NCI-H345 treated with DMSO at 0.1 percent for 48 hours (cell line): ENCODE measurements around the gene SLC22A2.

ENCODE experiments used
- DNase-seq: peaks from one replicate; lab custom pipeline; 2025; ENCODE audit not compliant: unreplicated experiment; lab: John Stamatoyannopoulos, UW

SLC22A2 gene

DNA sequence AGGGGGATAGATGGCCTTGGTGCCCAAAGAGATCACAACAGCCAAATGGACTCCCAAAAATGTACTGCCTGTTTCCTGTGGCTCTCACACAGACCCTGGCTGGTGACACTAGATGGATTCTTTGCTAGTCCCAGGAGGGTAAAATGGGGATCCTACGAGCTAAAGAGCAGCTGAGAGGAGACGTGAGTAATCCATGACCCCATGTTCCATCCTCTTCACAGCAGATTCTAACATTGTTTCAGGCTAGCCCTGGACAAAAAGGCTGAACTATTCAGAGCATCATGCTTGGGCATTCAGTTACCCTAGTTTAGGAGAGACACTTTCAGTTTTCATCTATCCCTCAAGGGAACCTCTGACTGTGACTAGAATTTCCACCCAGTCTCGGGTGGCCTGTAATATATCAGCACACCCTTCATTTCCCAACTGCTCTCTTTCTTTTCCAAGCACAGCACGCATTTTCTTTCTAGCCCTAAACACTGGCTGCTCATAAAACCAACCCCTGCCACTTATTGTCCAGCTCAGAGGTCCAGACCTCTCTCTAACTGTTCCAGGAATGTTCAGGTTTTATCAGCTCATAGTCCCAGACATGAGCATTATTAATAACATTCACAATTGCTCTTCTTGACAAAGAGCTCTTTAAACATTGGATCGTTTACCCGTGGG, 88.5 kb downstream of the SLC22A2 start:
- no peak for DNase-seq

DNA sequence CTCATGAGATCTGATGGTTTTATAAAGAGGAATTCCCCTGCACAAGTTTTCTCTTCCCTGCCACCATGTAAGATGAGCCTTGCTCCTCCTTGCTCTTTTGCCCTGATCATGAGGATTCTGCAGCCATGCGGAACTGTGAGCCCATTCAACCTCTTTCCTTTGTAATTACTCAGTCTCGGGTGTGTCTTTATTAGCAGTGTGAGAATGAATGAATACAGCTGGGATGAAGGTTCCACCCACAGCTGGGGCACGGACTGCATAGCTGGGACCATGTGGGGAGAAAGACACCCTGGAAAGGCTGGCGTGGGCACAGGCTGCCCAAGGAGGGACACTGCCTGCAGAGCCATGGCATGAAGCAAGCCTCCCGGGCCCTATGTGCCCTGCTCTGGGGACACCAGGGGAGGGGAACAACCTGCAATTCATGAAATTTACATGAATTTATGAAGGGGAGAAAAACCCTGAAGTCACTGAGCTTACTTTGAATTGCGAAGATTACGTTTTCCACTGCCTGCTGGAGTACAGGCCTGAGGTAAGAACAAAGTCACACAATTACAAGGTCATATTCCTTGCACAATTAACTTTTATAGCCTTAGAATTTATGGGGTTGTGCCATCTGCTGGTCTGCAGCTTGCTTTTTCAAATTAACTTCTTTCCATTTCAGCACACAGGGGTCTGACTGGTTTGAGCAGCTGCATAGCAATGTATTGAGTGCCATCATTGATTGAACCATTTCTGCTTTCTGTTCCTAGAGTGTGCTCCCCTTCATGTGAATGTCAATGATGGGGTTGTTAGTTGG, 90.8 kb downstream of the SLC22A2 start:
- DNase-seq: no peak
